ENCODE measurements around the gene ZNF853.
"Not testable (repeated sequence)": the region's sequence is repeated elsewhere in the genome, so short reads cannot be mapped to it uniquely, and the experiment has no call there.

Gene ZNF853

DNA sequence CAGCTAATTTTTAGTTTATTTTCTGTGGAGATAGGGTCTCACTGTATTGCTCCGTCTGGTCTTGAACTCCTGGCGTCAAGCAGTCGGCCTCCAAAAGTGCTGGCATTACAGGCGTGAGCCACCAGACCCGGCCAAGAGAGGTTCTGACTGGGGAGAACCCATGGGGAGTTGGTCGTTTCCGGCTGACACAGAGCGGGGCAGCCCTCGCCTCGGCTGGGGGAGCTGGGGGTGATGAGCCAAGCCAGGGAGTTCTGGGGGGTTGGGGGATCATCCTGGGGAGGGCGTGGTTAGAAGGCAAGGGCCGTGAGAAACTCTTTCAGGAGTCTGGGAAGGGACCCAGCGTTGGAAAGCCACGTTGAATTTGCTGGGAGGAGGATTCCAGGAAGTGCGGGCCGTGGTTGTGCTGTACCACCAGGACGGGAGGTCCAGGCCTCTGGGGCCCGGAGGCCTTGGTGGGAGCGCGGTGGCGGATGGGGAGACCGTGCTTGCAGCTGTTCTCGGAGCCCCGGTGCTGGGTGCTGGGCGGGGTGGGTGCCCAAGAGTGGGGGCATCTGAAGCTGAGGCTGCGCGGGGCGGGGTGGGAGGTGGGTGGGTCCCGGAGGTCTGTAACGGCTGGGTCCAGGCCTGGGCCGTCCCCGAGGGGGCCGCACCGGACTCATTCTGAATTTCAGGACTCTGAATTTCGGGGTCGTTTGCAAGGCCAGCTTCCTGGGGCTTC is 8.4 kb upstream of the ZNF853 start:
- DNase-seq (ENCODE audit: low read depth), result no peak

DNA sequence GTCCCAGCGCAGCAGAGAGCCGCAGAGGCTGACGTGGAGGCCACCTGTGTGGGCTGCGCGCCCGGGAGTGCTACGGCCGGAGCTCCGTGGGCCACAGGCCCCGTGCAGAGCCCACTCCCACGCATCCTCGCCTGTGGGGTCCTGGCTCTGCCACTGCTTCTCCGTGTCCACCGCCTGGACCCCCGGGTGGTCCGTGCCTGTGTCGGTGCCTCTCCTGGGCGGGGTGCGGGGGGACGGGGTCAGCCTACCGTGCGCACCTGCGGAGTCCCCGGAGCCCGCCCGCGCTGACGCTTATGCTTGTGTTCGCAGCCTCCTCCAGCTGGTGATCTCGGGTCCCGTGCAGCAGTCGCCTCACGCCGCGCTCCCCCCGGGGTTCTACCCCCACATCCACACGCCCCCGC is 7.8 kb upstream of the ZNF853 start:
- no peak for DNase-seq (ENCODE audit: low read depth)

DNA sequence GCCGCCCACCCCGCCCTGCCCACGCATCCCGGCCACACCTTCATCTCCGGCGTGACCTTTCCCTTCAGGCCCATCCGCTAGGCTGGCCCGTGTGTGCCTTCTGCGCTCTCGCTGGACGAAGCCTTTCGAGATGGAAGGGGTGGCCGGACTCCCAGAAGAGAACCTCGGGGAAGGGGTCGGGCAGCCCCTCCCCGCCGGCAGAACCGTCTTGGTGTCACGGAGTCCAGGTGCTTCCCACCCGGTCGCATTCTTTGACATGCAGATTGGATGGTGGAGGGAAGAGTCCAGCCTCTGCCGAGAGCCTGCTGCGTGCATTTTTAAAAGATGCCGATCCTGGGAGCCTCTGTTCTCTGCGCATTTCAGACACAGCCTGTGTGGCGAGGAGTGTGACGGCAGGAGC is 7.3 kb upstream of the ZNF853 start:
- no peak for DNase-seq (ENCODE audit: low read depth)

- DNase-seq (ENCODE audit: low read depth), result no peak
Observed at GRCh38 chr7:6608794-6609193, 6.6 kb upstream of the ZNF853 start.

DNA sequence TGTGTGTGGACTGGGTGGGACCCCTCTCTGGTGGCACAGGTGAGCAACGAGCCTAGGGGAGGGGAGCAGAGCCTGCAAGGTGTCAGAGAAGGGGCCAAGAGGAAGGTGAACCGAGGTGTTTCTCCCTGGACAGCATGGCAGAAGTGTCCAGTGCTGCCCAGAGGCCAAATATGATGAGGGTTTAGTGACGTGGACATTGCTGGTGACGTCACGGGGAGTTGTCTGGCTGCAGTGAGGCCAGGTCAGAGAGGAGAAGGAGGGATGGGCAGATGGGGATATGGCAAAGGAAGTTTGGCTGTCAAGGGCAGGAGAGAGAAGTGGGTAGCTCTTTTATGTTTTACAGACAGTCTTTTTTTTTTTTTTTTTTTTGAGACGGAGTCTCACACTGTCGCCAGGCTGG is 2.6 kb upstream of the ZNF853 start:
- DNase-seq (ENCODE audit: low read depth), result no peak

DNA sequence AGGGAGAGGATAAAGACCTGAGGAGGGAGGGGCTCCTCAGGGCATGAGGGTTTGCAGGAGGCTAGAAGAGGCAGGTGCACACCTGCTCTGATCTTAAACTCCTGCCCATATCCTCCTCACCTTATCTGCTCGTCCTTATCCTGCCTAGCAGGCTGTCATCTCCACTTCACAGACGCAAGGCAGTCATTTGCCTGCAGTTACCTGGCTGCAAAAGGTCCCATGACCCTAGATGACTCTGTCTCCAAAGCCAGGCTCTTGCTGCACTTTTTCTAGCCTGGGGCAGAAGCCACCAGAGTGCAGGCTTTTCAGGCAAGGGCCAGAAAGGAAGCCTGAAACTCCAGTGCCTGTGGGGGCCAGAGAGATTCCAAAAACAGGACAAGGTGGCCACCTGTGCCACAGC is 1.7 kb upstream of the ZNF853 start:
- DNase-seq (ENCODE audit: low read depth), result no peak

GRCh38 chr7:6615723-6616555 is 529 bp downstream of the ZNF853 start:
- DNase-seq (ENCODE audit: low read depth), result no peak

DNA sequence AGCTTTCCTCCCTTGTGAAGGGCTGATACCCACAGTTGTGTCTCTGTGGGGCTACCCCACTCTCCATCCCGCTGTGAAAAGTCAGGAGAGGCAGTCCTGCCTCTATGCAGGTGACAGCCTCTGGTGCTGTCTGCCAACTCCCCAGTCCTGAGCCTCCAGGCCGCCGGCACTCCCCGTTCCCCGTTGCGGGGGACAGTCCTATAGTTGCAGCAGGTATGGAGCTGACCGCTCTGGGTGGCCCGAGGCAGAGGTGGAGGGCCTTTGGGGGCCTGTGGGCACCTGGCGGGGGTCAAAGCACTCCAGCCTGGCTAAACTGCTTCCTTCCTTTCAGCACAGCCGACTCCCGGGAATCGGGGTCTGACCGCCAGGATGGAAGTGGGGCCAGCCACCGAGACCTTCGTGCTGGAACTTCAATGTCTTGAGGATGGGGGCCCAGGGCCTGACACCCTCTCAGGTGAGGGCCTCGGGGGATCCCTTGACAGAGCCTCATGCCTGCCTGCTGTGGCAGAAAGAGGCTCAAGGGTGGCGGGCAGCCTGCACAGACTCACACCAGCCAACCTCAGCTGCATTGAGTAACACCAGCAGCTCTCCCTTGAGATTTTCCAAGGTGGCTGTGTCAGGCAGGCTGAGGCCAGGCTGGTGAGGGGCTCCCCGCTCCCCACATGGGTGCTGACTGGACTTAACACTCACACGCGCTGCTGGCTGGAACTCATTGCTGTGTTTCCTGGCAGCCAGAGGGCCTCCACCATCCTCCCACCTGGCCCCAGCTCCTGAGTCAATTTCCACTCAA is 1.6 kb downstream of the ZNF853 start:
- no peak for DNase-seq (ENCODE audit: low read depth)

DNA sequence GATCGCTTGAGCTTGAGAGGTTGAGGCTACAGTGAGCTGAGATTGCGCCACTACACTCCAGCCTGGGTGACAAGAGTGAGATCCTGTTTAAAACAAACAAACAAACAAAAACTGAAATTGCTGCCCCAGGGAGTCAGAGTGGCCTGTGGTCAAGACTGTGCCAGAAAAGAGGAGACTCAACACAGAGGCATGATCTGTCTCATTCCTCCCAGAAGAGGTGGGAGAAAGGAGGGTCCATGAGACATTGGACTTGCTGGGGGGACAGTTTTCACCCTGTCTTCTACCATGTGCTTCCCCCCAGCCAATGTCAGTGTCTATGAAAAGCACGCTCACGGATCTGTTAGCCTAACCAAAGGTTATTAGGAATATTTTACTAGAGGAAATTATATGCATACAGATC is 3.2 kb downstream of the ZNF853 start:
- no peak for DNase-seq (ENCODE audit: low read depth)

DNA sequence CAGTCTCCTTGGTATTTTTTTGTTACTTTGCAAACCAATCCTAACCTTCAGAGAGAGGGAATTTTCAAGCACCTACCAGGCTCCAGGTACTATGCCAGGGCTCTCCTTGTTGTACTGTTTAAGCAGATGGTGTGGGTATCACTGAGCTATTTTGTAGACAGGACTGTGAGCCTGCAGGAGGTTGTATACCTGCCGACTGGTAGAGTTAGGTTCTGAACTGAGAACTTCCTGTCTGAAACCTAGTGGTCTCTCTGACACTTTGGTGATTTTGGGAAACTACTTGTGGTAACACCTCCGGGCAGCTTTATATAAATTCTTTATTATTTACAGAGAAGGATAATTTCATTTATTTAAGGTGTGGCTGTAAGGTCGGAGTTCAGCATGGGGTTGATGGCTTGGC is 4.6 kb downstream of the ZNF853 start:
- DNase-seq (ENCODE audit: low read depth), result no peak

GRCh38 chr7:6621195-6622133 is 6.1 kb downstream of the ZNF853 start:
- no peak for DNase-seq (ENCODE audit: low read depth)

GRCh38 chr7:6622134-6622710 is 6.8 kb downstream of the ZNF853 start:
- no peak for DNase-seq (ENCODE audit: low read depth)

GRCh38 chr7:6623589-6624245 is 8.3 kb downstream of the ZNF853 start:
- no peak for DNase-seq (ENCODE audit: low read depth)

DNA sequence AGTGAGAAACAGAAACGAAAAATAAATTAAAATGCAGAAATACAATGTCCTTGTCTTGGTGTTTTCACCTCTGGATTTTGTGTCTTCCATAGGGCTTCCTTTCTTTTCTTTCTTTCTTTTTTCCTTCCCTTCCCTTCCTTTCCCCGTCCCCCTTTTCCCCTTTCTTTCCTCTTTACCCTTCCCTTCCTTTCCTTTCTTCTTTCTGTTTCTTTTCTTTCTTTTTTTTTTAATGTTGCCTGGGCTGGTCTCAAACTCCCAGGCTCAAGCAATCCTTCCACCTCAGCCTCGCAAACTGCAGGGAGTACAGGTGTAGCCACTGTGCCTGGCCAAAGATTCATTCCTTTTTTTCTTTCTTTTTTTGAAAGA is 8.8 kb downstream of the ZNF853 start:
- no peak for DNase-seq (ENCODE audit: low read depth)

DNA sequence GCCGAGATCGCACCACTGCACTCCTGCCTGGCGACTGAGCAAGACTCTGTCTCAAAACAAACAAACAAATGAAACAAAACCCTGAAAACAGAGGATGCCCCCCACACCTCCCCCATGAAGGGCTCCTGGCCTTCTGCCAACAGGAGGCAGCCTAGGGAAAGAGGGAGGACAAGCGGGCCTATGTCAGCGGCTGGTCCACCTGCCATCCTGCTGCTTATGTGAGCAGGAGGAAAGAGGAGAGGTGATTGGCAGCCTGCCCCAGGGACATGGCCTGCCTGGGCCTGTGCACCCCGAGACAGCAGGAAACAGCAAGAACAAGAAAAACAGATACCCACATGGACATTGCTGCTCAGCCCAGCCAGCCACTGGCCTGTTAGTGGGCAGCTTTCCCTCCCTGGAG is 12.6 kb downstream of the ZNF853 start:
- no peak for DNase-seq (ENCODE audit: low read depth)

GRCh38 chr7:6630007-6630849 is 14.8 kb downstream of the ZNF853 start:
- no peak for DNase-seq (ENCODE audit: low read depth)

- no peak for DNase-seq (ENCODE audit: low read depth)
Observed at GRCh38 chr7:6631605-6632004, 16.2 kb downstream of the ZNF853 start.

GRCh38 chr7:6634021-6634420 is 18.6 kb downstream of the ZNF853 start:
- no peak for DNase-seq (ENCODE audit: low read depth)

- not testable (repeated sequence) for DNase-seq (ENCODE audit: low read depth)
Observed at GRCh38 chr7:6634971-6635370, 19.6 kb downstream of the ZNF853 start.

Measured in stimulated activated CD8-positive, alpha-beta memory T cell treated with anti-CD3 and anti-CD28 coated beads, Interleukin-4, amount 100 ng/mL, for 24 hours (primary cell).